A673 (cell line): ENCODE results near the gene SMIM44. TPM values are rescaled to one million over a fixed set of nuclear protein-coding genes. Genes with fewer than 3 reads are reported as not detected.
A peak's percentile ranks its signal among the peaks of the same experiment; 100 is the strongest.

Experiments used
- BruUV-seq: library from RNA; stranded (reverse); fragments of 400-500 nt; replicated peaks from 2 replicates; lab custom pipeline; 2021; lab: Mats Ljungman, UMichigan
- CTCF ChIA-PET: fragments of 300-600 bp; sonication (Branson Sonifier 250); formaldehyde crosslinking; loops from one replicate; lab custom pipeline; 2022; ENCODE audit warnings: antibody characterized with exemption; lab: Charles Lee
- POLR2A ChIA-PET: fragments of 300-600 bp; sonication (Branson Sonifier 250); formaldehyde crosslinking; loops from one replicate; lab custom pipeline; 2022; ENCODE audit warnings: antibody characterized with exemption; ENCODE audit not compliant: low non-redundant PET; lab: Charles Lee
- DNase-seq: peaks from one replicate; pipeline ENCODE4 v3.0.0-alpha.2; 2015; ENCODE audit warnings: low spot score
- H3K27ac ChIP-seq: fragments of 200-600 bp; sonication (generic); 2 replicates; pipeline ENCODE4 v1.5.1; 2016; ENCODE audit warnings: mixed run types, low read depth, mild to moderate bottlenecking, mixed read lengths, antibody characterized with exemption, low read length; ENCODE audit not compliant: poor library complexity, severe bottlenecking
- H3K27me3 ChIP-seq: fragments of 200-600 bp; sonication (generic); replicated peaks from 2 replicates; pipeline ENCODE4 v1.6.1; 2017; ENCODE audit warnings: mixed run types, low read depth, mild to moderate bottlenecking, mixed read lengths, antibody characterized with exemption, low read length; ENCODE audit not compliant: insufficient read depth, poor library complexity
- H3K36me3 ChIP-seq: fragments of 200-600 bp; sonication (generic); 2 replicates; pipeline ENCODE4 v1.6.1; 2016; ENCODE audit warnings: mixed run types, mild to moderate bottlenecking, mixed read lengths, antibody characterized with exemption, low read length; ENCODE audit not compliant: insufficient read depth, poor library complexity, severe bottlenecking
- H3K4me1 ChIP-seq: fragments of 200-600 bp; sonication (generic); 2 replicates; pipeline ENCODE4 v1.6.1; 2017; ENCODE audit warnings: mixed run types, mild to moderate bottlenecking, mixed read lengths, antibody characterized with exemption, low read length; ENCODE audit not compliant: insufficient read depth, poor library complexity, severe bottlenecking
- H3K4me3 ChIP-seq: fragments of 200-600 bp; sonication (generic); 2 replicates; pipeline ENCODE4 v1.5.1; 2016; ENCODE audit warnings: low read depth, mixed run types, mild to moderate bottlenecking, mixed read lengths, low read length; ENCODE audit not compliant: poor library complexity, severe bottlenecking
- H3K9me3 ChIP-seq: fragments of 200-600 bp; sonication (generic); 2 replicates; pipeline ENCODE4 v1.6.1; 2016; ENCODE audit warnings: mixed run types, low read depth, mild to moderate bottlenecking, mixed read lengths, antibody characterized with exemption, low read length; ENCODE audit not compliant: poor library complexity, severe bottlenecking
- EZH2 ChIP-seq: fragments of 200-600 bp; sonication (generic); IDR thresholded peaks from 2 replicates; pipeline ENCODE4 v1.6.1; 2017; ENCODE audit warnings: borderline replicate concordance, low read depth, mild to moderate bottlenecking, mixed read lengths, antibody characterized with exemption, low read length; ENCODE audit not compliant: poor library complexity, severe bottlenecking
- intact Hi-C: fragments of 100-400 bp; cut with micrococcal nuclease; formaldehyde crosslinking; loops from one replicate; pipeline ENCODE4 v1.10.0; 2022; ENCODE audit not compliant: unreplicated experiment
- total RNA-seq: library from RNA; stranded (reverse); gene quantifications from 2 replicates; pipeline ENCODE4 v1.2.3, GENCODE V29; 2021
- TF ChIP-seq, protein P1 (sequence below): fragments of 300-800, 200-600 bp; sonication (generic); conservative IDR thresholded peaks from 2 replicates; pipeline ENCODE4 v1.5.1; 2017; ENCODE audit warnings: low read depth, mild to moderate bottlenecking, antibody characterized with exemption, low read length, moderate library complexity, mixed read lengths

Gene SMIM44
- total RNA-seq, 1 experiment from 2014 or later: not detected

DNA sequence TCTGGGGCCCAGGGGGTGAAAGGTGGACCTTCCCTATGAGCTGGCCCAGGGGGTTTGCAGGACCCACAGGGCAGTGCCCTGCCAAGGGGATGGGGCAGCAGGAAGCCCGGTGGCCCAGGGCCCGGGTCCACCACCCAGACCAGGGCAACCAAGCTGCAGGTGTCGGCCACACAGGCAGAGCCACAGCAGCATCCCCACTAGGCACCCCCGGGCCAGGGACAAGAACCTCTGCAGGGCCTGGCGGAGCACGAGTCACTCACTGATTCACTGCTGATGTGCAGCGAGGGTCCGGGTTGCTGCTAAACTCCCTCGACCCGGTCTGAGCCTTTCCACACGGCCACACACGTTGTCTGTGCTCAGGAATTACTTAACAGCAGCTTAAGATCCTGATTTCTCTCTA is 31.7 kb upstream of the SMIM44 start:
- Histone ChIP-seq H3K27ac (peak overlapping the region; percentile 4), H3K4me3 (no peak overlapping the region), H3K9me3 (no peaks in the 10 kb centered on the region), H3K36me3 (peaks cover 13% of the 10 kb centered on the region), H3K4me1 (no peaks in the 10 kb centered on the region), H3K27me3 (no peaks in the 10 kb centered on the region)
- no peak for TF ChIP-seq EZH2
- TF ChIP-seq, protein P1, sequence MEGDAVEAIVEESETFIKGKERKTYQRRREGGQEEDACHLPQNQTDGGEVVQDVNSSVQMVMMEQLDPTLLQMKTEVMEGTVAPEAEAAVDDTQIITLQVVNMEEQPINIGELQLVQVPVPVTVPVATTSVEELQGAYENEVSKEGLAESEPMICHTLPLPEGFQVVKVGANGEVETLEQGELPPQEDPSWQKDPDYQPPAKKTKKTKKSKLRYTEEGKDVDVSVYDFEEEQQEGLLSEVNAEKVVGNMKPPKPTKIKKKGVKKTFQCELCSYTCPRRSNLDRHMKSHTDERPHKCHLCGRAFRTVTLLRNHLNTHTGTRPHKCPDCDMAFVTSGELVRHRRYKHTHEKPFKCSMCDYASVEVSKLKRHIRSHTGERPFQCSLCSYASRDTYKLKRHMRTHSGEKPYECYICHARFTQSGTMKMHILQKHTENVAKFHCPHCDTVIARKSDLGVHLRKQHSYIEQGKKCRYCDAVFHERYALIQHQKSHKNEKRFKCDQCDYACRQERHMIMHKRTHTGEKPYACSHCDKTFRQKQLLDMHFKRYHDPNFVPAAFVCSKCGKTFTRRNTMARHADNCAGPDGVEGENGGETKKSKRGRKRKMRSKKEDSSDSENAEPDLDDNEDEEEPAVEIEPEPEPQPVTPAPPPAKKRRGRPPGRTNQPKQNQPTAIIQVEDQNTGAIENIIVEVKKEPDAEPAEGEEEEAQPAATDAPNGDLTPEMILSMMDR: no peak
- intact Hi-C loops: no loop called here
- CTCF ChIA-PET: no interaction called here
- no TSS peak for BruUV-seq
- POLR2A ChIA-PET: interaction anchor here (0.6 kb wide), 1 partner anchor 26 kb away, joined by 4 read pairs; no protein-coding TSS in a partner anchor
- no peak for DNase-seq

GRCh38 chr19:3513229-3514140 is 30.2 kb upstream of the SMIM44 start:
- TF ChIP-seq EZH2: no peak
- TF ChIP-seq, protein P1: no peak
- H3K4me1 ChIP-seq: no peaks in the 10 kb centered on the region
- BruUV-seq: no TSS peak
- ChIA-PET POLR2A (no interaction called here), CTCF (no interaction called here)
- H3K27ac ChIP-seq: no peak overlapping the region
- intact Hi-C loops: no loop called here
- no peaks in the 10 kb centered on the region for H3K9me3 ChIP-seq
- no peak for DNase-seq
- no peak overlapping the region for H3K4me3 ChIP-seq
- no peaks in the 10 kb centered on the region for H3K27me3 ChIP-seq
- H3K36me3 ChIP-seq: peaks cover 25% of the 10 kb centered on the region

DNA sequence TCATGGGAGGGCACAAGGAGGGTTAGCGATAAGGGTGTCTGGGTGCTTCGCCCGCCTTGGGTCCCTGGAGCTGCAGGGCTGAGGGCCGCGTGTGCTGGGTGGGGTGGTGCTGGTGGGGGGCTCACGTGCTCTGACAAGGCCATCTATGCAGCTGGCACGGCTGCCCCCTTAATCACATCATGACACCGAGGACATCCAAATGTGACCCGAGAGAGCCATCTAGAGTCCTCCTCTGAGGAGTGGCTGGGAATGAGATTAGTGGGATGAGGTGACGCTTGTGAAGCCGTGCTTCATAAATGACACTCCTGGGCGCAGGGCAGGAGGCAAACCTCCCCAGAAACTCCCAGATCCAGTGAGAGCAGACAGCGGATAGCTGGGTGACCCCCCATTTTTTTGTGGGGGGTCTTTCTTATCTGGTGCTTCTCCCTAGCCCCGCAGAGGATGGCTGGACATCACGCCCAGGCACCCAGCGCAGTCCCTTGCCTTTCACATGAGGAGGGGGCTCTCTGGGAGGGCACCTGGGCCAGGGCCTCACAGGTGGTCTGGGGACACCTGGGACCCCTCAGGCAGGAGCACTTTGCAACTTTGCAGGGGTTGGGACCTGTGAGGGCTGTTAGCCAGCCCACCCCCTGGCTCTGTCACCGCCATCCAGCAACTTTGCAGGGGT is 29.5 kb upstream of the SMIM44 start:
- H3K9me3 ChIP-seq: no peaks in the 10 kb centered on the region
- no peak overlapping the region for H3K27ac ChIP-seq
- no TSS peak for BruUV-seq
- H3K36me3 ChIP-seq: peaks cover 25% of the 10 kb centered on the region
- ChIA-PET CTCF (no interaction called here), POLR2A (no interaction called here)
- H3K27me3 ChIP-seq: no peaks in the 10 kb centered on the region
- TF ChIP-seq, protein P1: no peak
- TF ChIP-seq EZH2: no peak
- H3K4me3 ChIP-seq: no peak overlapping the region
- intact Hi-C loops: no loop called here
- H3K4me1 ChIP-seq: peaks cover 8% of the 10 kb centered on the region
- DNase-seq: no peak
